HG03280 (cell line): ENCODE data around the gene MORN1.

ENCODE experiments used
- ATAC-seq: cut with Tn5 transposase; IDR thresholded peaks from one replicate; pipeline ENCODE4 v1.9.1; 2021; ENCODE audit warnings: mild to moderate bottlenecking, moderate library complexity; ENCODE audit not compliant: unreplicated experiment

Gene MORN1

GRCh38 chr1:2353551-2354438, 37.6 kb downstream of the MORN1 start:
- no peak for ATAC-seq

DNA sequence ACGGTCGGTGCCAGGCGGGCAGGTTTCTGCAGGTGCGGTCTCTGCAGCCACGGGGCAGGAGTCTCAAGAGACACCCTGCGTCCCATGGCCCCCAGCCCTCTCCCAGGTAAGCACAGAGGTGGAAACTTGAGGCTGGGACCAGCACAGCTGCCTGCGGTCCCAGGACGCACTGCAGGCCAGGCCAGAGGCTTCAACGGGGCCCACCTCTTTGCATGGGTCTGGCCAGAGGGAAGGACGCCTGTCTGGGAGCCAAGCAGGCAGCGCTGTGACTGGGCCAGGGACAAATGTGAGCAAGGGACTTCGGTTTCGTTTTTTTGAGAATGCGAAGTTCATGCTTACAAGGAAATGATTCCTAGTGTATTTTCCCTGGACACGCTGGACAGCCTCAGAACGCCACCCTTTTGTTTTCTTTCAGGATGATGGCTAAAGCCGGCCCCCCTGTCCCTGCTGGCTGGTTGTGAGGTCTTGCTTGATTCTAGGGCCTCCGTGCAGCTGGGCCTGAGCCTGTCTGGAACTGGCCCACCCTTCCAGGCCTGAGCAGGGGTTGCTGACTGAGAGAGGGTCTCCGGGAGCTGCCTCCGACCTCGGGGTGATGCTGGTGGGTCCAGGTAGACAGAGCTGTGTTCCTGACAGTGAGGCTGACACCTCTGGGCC, 38.3 kb downstream of the MORN1 start:
- ATAC-seq = no peak

GRCh38 chr1:2352341-2352896, 38.9 kb downstream of the MORN1 start:
- no peak for ATAC-seq

DNA sequence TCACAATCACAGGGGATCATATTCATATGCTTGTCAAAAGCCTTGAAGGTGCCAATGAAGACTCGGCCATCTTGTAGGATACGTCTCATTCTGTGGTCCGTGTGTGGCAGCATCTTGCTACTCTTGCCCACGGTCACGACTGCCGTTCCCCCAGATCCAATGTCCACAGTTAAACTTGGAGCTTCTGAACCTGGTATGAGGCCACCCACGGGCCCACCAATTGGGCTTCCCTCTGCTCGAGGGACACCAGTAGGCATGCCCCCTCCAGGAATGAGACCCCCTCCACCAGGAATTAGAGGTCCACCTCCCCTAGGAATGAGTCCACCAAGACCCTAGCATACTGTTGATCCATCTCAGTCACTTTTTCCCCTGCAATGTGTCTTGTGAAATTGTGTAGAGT, 39.6 kb downstream of the MORN1 start:
- ATAC-seq = no peak

GRCh38 chr1:2350911-2351655, 40.3 kb downstream of the MORN1 start:
- no peak for ATAC-seq

DNA sequence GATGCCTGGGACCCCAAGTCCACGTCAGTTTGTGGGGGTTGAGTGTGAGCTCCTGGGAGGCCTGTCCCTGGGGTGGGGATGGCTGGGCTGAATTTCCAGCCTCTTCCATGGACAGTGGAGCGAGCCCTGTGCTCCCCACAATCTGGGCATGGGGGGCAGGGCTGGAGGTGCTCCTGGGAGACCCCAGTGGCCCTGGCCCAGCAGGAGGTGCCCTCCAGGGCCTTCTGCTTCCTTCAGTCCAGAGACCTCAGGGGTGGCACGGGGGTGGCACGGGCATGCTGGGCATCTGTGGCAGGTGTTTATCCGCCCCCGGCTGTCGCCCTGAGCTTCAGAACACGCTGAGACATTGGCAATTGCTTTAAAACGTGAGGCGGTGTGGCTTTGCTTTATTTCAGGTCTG, 40.9 kb downstream of the MORN1 start:
- ATAC-seq = no peak

DNA sequence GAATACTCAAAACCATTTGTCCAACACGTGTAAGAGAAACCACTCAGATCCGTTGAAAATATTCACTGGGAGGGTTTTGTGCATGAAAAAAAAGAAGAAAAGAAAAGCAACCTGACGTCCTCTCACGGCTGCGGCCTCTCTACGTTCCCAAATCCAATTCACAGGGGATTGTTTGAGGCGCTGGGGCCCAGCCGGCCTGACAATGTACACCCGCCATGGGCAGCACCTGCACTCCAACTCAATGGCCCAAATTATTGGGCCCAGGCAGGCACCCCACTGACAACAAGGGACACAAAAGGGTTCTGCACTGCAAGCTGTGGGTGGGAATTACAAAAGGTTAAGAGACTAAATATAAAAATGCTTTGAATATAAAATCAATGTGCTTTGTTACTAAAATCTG, 41.5 kb downstream of the MORN1 start:
- no peak for ATAC-seq

DNA sequence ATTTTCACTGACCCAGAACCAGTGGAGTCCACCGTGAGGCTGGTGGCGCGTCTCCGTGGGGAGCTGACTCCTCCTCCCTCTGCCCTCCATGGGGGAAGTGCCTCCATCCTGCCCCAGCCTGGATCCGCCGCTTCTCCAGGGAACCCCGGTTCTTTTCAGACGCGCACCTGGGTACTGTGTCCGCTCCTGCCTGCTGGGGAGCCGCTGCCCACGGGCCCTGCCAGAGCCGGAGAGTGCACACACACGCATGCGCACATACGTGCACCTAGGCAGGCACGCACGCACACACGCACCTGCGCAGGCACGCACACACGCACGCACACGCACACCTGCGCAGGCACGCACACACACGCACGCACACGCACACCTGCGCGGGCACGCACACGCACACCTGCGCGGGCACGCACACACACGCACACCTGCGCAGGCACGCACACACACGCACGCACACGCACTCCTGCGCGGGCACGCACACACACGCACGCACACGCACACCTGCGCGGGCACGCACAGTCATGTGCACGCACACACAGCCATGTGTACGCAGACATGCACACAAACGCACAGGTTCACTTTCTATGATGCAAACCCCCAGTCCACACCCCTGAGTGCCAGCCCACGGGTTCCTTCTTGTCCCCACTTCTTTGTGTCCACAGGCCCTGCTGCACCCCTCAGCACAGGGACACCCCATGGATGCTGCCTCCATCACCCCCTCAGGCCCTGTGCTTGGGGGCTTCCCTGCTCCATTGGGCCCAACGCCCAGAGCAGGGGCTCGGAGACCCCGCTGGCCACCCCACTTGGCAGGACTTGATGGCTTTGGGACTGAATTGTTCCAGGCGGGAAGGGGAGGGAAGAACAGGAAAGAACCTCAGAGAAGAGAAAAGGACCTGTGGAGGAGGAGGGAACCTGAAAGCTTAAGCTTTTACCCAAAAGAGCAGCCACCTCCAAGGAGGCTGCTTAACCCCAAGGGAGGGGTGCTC, 42.7 kb downstream of the MORN1 start:
- ATAC-seq = no peak

GRCh38 chr1:2347896-2348295, 43.5 kb downstream of the MORN1 start:
- ATAC-seq = no peak

DNA sequence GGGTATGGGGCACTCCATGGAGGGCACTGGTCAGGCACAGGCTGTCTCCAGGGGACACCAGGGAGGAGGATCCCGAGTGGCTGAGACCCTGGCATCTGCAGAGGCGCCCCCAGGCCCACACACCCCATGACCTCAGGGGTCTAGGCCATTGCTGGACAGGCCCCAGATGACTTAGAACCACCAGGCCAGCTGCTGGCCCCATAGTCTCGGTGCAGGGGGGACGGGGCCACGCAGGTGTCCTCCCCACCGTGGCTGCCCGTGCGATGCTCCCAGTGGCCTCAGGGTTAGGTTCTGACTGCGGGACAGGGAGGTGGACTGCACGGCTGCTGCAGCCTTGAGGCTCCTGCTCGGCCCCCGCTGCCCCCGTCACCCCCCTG, 44.0 kb downstream of the MORN1 start:
- no peak for ATAC-seq

DNA sequence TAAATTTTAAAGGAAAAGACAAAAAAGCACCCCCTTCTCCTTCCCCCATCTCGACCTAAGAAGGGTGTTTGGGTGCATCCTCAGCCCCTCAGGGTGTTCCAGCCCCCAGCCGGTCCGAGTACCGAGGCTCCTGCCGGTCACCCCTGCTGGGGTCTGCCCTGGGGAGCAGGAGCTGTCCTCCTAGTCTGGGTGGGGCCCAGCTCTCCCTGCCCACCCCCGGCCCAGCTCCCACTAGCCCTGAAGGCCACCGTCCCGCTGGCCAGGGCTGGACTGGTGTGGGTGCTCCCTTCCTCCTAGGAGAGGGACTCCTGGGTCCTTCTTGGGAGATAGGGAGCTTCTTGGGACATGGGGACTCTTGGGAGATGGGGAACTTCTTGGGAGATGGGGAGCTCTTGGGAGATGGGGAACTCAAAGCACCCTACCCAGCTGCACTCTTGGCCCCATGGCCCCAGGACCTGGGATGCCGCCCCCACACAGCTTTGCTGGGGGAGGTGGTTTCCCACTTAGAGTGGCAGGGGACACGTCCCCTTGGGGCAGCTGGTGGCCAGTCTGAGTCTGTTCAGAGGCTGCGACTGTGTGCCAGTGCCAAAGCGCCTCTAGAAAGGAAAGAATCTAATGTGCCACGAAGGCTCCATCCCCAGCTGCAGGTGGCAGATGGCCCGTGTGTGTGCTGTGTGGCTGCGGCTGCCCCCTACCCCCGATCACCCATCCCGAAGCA, 44.5 kb downstream of the MORN1 start:
- no peak for ATAC-seq

- ATAC-seq = no peak
These were observed 45.9 kb downstream of the MORN1 start for GRCh38 chr1:2345297-2346075.

DNA sequence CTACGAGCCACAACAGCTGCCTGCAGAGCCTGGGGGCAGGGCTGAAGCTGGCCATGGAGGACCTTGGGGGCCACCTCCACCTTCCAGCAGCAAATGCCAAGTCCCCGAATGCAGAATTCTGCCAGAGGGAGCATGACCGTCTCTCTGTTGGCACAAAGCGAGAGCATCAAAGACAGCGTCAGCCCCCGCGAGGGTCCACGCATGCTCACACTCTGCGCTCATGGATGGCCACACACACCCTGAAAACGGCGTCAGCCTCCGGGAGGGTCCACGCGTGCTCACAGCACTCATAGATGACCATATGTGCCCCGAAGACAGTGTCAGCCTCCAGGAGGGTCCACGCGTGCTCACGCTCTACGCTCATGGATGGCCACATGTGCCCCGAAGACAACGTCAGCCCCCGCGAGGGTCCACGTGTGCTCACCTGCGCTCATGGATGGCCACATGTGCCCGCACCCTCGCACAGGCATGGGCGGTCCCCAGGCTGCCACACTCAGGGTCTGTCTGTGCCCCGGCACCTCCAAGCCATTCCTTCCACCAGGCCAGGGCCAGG, 46.5 kb downstream of the MORN1 start:
- ATAC-seq = no peak

GRCh38 chr1:2344121-2344681, 47.2 kb downstream of the MORN1 start:
- no peak for ATAC-seq

DNA sequence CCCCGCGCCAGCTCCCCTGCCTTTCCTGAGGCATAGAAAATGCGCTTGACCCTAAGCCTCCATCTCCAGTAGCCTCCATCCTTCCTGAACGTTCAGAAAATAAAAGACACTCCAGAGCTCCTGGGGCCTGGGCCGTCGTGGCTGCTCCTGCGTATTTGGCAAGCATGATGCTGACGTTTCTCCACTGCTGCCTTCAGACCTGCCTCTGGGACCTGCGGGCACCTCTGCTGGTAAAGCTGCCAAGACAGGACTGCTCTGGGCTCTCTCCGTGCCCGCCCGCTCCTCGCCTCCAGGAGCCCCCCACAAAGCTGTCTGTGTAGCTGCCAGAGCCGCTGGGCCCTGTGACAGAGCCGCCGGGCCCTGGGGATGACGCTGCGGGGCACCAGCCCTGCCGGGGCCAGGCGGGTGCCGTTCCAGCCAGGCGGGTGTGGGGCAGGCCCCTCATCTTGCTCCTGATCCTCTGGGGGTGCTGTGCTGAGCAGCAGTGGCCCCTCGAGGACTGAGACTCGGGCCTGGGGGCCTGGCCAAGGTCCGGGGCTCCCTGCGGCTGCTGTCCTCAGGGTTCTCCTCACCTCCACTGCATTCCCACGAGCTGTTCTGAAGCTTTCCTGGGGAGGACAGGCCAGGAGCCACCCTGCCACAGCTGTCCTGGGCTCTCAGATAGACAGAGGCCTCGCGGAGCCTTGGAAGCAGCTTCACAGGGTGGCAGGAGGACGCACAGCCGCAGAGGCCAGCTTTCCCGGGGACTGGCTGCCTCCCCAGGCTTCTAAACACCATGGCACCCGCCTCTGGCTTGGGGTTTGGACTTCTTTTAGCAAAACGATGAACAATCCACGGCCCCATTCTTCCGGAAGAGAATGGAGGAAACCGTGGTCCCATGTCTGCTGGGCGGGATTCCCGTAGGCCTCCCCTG, 48.1 kb downstream of the MORN1 start:
- ATAC-seq = no peak

DNA sequence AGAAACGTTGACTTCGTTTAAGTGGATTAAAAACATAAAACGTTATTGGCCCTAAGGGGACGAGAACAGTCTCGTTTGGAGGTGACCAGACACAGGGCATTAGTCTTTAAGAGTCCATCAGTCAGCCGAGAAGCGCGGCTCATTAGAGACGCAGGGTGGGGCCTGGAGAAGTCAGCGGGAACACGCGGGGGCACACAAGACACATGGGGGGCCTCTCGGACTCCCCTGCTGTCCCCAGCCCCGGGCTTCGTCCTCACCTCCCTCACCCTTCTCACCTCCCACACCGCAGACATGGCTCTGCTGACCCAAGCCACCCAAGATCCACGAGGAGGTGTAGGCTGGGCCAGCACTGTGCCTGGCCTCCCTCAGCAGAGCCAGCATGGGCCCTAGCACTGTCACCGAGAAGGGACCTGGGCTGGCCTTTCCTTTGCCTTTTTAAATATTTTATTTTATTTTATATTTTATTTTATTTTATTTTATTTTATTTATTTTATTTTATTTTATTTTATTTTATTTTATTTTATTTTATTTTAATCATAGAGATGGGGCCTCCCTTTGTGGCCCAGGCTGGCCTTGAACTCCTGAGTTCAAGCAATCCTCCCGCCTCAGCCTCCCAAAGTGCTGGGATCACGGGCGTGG, 48.9 kb downstream of the MORN1 start:
- ATAC-seq = no peak
